ENCODE results near the gene DPP3. TPM values are rescaled to one million over a fixed set of nuclear protein-coding genes. Genes with fewer than 3 reads are reported as not detected.

Gene DPP3
- total and polyA plus RNA-seq, 2 donors (not counting 1 experiment from before 2014, with no cell fraction given), result 21.5 to 40.6 TPM

- intact Hi-C loops (cut with micrococcal nuclease), result loop anchor here (1.0 to 2.0 kb wide), 6 partner anchors 36 to 296 kb away; partner anchors contain the start of genes BBS1, CCDC87, CCS and DPP3
- peak within 1 kb of the TSS; percentile 87 for H3K4me3 Mint-ChIP-seq
- Histone ChIP-seq H3K4me2 (replicated peaks; ENCODE audit: low read depth, low read length, poor library complexity, severe bottlenecking) (peak within 1 kb of the TSS; percentile 100), H3K27me3 (replicated peaks in 1 of 4; ENCODE audit: control extremely low read depth in 1 of 4, control insufficient read depth in 3 of 4, insufficient read depth in 4 of 4, low read length in 3 of 4) (no peaks in the 10 kb centered on the region), H3K36me3 (replicated peaks in 1 of 2; ENCODE audit: control extremely low read depth in 1 of 2, control insufficient read depth in 1 of 2, extremely low read depth in 1 of 2, insufficient read depth in 2 of 2, low read length in 1 of 2) (peaks cover 0 to 13% of the 10 kb centered on the region in 2 experiments), H3K9me3 (ENCODE audit: control extremely low read depth in 1 of 3, control insufficient read depth in 2 of 3, insufficient read depth in 1 of 3, low read length in 2 of 3) (no peaks in the 10 kb centered on the region), H4K20me1 (ENCODE audit: control insufficient read depth, insufficient read depth, low read length, poor library complexity, severe bottlenecking) (no peaks in the 10 kb centered on the region), H2AFZ (ENCODE audit: insufficient read depth, low read depth, low read length, poor library complexity, severe bottlenecking) (peak within 1 kb of the TSS; percentile 83), H3K27ac (ENCODE audit: low read length in 2 of 2) (peak within 1 kb of the TSS; percentile 62 to 91), H3K79me2 (ENCODE audit: control insufficient read depth, insufficient read depth, low read length) (peaks cover 10% of the 10 kb centered on the region), H3K4me3 (ENCODE audit: control extremely low read depth in 1 of 5, extremely low read depth in 1 of 5, insufficient read depth in 1 of 5, low read depth in 2 of 5, low read length in 4 of 5) (peak within 1 kb of the TSS; percentile 74 to 89 (median 83)), H3K4me1 (ENCODE audit: control insufficient read depth in 2 of 2, insufficient read depth in 2 of 2, low read length in 2 of 2) (peaks cover 26 to 34% of the 10 kb centered on the region in 2 donors), H3K9ac (ENCODE audit: low read length) (peak within 1 kb of the TSS; percentile 96)
- no peak for TF ChIP-seq EZH2 (IDR thresholded peaks at IDR 0.05; ENCODE audit: borderline replicate concordance, insufficient read depth, low read depth, low read length, poor library complexity, severe bottlenecking)
- no peak for TF ChIP-seq CTCF (IDR thresholded peaks at IDR 0.05)
- DNase-seq, result no peak
- POLR2A ChIA-PET, result interaction anchor here (0.5 to 1.5 kb wide), 5 partner anchors 13 to 131 kb away, joined by 3 to 17 read pairs (median 3); partner anchors contain the start of genes DPP3 and RBM4B
- H3K27me3 Mint-ChIP-seq, result no peaks in the 10 kb centered on the region
- H3K4me1 Mint-ChIP-seq, result peaks cover 42% of the 10 kb centered on the region
- 12% methylated on average over 26 of the region's 37 CpGs for WGBS (ENCODE audit: insufficient coverage)
- CTCF ChIA-PET, result interaction anchor here (0.6 to 6.4 kb wide), 10 partner anchors 12 to 235 kb away, joined by 3 to 58 read pairs (median 4); partner anchors contain the start of genes RBM4 and RBM4B
- H3K27ac Mint-ChIP-seq, result peak within 1 kb of the TSS; percentile 86
- no peaks in the 10 kb centered on the region for H3K9me3 Mint-ChIP-seq (ENCODE audit: insufficient read depth)
- no peak for ATAC-seq (ENCODE audit: low read depth)
These were observed 66.2 kb downstream of the DPP3 start, which contains the start of gene ACTN3 for GRCh38 chr11:66546368-66546965. Gene ACTN3 (plus strand): TSS chr11:66546903. CDS start chr11:66546938, 35 bp downstream.

All from B cell (primary cell).